HG03064 (cell line): ENCODE results near the gene RBM48.
"Not testable (repeated sequence)": the region's sequence is repeated elsewhere in the genome, so short reads cannot be mapped to it uniquely, and the experiment has no call there.

ENCODE experiments used
- ATAC-seq: cut with Tn5 transposase; IDR thresholded peaks from one replicate; pipeline ENCODE4 v1.9.1; 2021; ENCODE audit warnings: low read depth; ENCODE audit not compliant: unreplicated experiment

The RBM48 gene

DNA sequence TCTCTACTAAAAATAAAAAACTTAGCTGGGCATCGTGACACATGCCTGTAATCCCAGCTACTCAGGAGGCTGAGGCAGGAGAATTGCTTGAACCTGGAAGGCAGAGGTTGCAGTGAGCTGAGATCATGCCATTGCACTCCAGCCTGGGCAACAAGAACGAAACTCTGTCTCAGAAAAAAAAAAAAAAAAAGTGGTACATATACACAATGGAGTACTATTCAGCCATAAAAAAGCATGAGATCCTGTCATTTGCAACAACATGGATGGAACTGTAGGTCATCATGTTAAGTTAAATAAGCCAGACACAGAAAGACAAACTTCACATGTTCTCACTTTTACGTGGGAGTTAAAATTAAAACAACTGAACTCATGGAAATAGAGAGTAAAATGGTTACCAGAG is 14.9 kb downstream of the RBM48 start:
- not testable (repeated sequence) for ATAC-seq

DNA sequence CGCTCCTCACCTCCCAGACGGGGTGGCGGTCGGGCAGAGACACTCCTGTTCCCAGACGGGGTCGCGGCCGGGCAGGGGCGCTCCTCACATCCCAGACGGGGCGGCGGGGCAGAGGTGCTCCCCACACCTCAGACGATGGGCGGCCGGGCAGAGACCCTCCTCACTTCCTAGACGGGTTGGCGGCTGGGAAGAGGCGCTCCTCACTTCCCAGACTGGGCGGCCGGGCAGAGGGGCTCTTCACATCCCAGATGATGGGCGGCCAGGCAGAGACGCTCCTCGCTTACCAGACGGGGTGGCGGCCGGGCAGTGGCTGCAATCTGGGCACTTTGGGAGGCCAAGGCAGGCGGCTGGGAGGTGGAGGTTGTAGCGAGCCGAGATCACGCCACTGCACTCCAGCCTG is 16.5 kb downstream of the RBM48 start:
- not testable (repeated sequence) for ATAC-seq

DNA sequence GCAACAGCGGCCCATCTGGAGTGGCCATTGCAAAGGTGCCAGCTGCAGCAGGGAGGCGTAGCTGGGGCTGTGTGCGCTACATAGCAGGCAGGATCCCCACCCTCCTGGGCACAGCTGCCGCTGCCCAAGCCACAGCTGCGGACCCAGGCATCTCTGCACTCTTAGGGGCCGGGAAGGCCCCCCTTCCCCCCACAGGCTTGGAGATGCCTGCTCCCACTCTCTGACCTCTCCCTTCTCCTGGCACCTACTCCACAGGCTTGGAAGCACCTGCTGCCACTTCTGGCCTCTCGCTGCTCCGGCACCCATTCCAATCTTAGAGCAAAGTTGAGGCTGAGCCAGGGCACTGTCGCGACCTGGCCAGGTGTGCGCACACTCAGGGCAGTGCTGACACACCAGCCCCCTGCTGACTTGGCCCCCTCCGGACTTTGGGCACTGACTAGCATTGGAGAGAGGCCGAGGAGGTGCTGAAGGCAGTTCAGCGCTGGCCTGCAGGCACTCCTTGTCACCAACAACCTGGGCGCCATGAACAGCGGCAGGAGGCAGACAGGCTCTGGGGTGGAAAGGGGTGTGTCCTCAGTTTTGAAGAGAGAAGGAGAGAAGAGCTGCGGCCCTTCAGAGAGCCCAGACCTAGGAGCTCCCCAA is 18.4 kb downstream of the RBM48 start:
- no peak for ATAC-seq

- no peak for ATAC-seq
Observed at GRCh38 chr7:92547579-92547978, 19.0 kb downstream of the RBM48 start.

- no peak for ATAC-seq
Observed at GRCh38 chr7:92550194-92550593, 21.6 kb downstream of the RBM48 start.

DNA sequence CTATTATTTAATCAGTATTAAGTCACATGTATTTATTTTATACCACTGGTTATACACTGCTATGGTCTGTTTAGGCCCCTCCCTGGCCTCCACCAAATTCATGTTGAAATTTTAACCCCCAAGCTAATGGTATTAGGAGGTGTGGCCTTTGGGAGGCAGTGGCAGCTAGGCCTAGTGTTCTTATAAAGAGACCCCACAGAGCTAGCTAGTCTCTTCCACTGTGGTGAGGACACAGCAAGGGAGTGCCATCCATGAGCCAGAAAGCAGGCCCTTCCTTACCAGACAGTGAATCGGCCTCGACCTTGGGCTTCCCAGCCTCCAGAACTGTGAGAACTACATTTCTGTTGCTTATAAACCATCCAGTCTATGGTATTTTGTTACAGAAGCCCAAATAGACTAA is 28.7 kb downstream of the RBM48 start:
- ATAC-seq: no peak

GRCh38 chr7:92557808-92558362 is 29.3 kb downstream of the RBM48 start:
- ATAC-seq: no peak

DNA sequence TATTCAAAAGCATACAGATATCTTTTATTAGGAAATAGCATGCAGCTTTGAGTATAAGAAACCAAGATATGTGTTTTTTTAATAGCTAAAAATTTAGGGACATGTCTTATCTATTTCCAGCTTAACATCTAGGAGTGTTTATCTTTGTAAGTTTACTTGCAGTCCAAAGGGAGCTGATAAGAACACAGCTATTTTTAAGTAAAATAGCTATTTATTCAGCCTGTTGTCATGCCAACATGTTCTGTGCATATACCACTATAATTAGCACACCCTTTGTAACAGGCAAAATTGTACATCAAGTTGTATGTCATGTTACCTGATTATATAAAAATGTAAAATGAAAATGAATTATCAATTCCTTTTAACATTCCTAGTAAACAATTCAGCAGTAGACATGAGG is 32.0 kb downstream of the RBM48 start:
- no peak for ATAC-seq

- ATAC-seq: no peak
Observed at GRCh38 chr7:92563345-92563744, 34.8 kb downstream of the RBM48 start.

GRCh38 chr7:92567460-92567859 is 38.9 kb downstream of the RBM48 start:
- no peak for ATAC-seq

GRCh38 chr7:92569137-92569536 is 40.5 kb downstream of the RBM48 start:
- ATAC-seq: no peak

DNA sequence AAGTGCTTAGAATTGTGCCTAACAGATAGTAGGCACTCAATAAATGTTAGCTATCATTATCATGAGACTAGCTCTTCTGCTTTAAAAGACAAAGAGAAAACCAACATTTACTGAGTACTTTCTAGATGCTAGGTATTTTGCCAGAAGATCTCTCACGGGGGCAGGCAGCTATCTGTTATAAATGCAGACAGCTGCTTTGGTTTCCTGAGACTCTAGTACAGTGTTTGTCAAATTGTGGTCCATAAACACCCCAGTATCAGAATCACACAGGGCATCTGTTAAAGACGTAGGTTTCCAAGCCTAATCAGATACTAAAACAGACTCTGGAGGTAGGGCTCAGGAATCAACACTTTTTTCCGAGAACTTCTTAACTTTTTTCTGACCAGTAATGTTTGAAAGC is 47.7 kb downstream of the RBM48 start:
- no peak for ATAC-seq

DNA sequence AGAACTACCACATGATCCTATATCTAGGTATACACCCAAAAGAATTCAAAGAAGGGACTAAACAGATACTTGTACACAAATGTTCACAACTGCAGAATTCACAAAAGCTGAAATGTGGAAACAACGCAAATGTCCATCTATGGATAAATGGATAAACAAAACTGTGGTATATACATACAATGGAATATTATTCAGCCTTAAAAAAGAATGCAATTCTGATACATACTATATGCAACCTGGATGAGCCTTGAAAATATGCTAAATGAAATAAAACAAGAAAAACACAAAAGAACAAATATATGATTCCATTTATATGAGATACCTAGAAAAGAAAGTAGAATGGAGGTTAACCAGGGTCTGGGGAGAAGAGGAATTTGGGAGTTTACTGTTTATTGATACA is 54.4 kb downstream of the RBM48 start:
- no peak for ATAC-seq

GRCh38 chr7:92584953-92585352 is 56.4 kb downstream of the RBM48 start:
- no peak for ATAC-seq

DNA sequence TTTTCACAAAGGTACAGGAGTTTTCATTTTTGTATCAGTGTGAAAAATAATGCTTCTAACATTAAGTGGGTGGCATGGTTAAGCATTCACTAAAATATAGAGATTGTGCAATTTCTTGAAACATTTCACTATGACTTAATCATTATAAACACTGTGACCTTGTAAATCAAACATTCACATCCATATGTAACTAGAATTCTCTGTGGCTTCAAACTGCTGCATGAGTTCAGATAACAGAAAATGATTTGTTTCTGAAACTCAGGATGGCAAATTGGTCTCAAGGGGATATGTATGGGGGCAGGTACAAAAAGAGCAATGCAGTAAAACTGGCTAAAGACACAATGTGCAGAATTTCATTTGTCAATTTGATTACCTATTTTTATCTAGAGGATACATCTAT is 57.8 kb downstream of the RBM48 start:
- ATAC-seq: no peak

GRCh38 chr7:92586841-92587240 is 58.2 kb downstream of the RBM48 start:
- no peak for ATAC-seq
